H9 (cell line): Measurements from ENCODE around the gene RPL19. TPM values are rescaled to one million over a fixed set of nuclear protein-coding genes. Genes with fewer than 3 reads are reported as not detected.
A peak's percentile ranks its signal among the peaks of the same experiment; 100 is the strongest.

ENCODE experiments used
- DNase-seq: peaks from one replicate; pipeline ENCODE4 v3.0.0-alpha.2; 2017
- H2AFZ ChIP-seq: one replicate; pipeline ENCODE4 v1.6.1; 2013; ENCODE audit warnings: mild to moderate bottlenecking, low read length, control low read depth, moderate library complexity
- H2AK5ac ChIP-seq: 2 replicates; pipeline ENCODE4 v1.6.1; 2013; ENCODE audit warnings: low read length, control low read depth, mixed read lengths; ENCODE audit not compliant: insufficient read length
- H2BK120ac ChIP-seq: one replicate; pipeline ENCODE4 v1.6.1; 2013; ENCODE audit warnings: low read depth, mild to moderate bottlenecking, low read length, control low read depth, inconsistent platforms; ENCODE audit not compliant: poor library complexity, severe bottlenecking
- H2BK12ac ChIP-seq: 2 replicates; pipeline ENCODE4 v1.6.1; 2013; ENCODE audit warnings: low read length, control low read depth, mixed read lengths, low read depth; ENCODE audit not compliant: insufficient read length
- H2BK15ac ChIP-seq: 2 replicates; pipeline ENCODE4 v1.6.1; 2013; ENCODE audit warnings: low read depth, low read length, control low read depth
- H2BK20ac ChIP-seq: one replicate; pipeline ENCODE4 v1.6.1; 2013; ENCODE audit warnings: low read depth, mild to moderate bottlenecking, low read length, control low read depth, inconsistent platforms; ENCODE audit not compliant: poor library complexity, severe bottlenecking
- H2BK5ac ChIP-seq: 2 replicates; pipeline ENCODE4 v1.6.1; 2013; ENCODE audit warnings: low read length, control low read depth, mixed read lengths; ENCODE audit not compliant: insufficient read length
- H3K14ac ChIP-seq: 2 replicates; pipeline ENCODE4 v1.6.1; 2013; ENCODE audit warnings: low read length, control low read depth; ENCODE audit not compliant: insufficient read depth
- H3K18ac ChIP-seq: 2 replicates; pipeline ENCODE4 v1.6.1; 2013; ENCODE audit warnings: low read depth, mild to moderate bottlenecking, mixed read lengths, low read length, control low read depth; ENCODE audit not compliant: insufficient read length
- H3K23ac ChIP-seq: 2 replicates; pipeline ENCODE4 v1.6.1; 2013; ENCODE audit warnings: low read length, control low read depth, mixed read lengths, low read depth; ENCODE audit not compliant: insufficient read length
- H3K23me2 ChIP-seq: 2 replicates; pipeline ENCODE4 v1.6.1; 2013; ENCODE audit warnings: low read depth, mild to moderate bottlenecking, mixed read lengths, low read length, control low read depth; ENCODE audit not compliant: insufficient read length, poor library complexity, severe bottlenecking
- H3K27ac ChIP-seq: 2 replicates; pipeline ENCODE4 v1.5.1; 2013; ENCODE audit warnings: low read length, control low read depth, mixed read lengths, low read depth; ENCODE audit not compliant: insufficient read length
- H3K27me3 ChIP-seq: 2 replicates; pipeline ENCODE4 v1.6.1; 2013; ENCODE audit warnings: low read length, control low read depth, inconsistent platforms; ENCODE audit not compliant: insufficient read depth
- H3K4ac ChIP-seq: 2 replicates; pipeline ENCODE4 v1.6.1; 2013; ENCODE audit warnings: low read depth, mild to moderate bottlenecking, control low read depth, inconsistent platforms, low read length, moderate library complexity
- H3K4me1 ChIP-seq: 2 replicates; pipeline ENCODE4 v1.6.1; 2013; ENCODE audit warnings: low read length, control low read depth, inconsistent platforms; ENCODE audit not compliant: insufficient read depth
- H3K4me2 ChIP-seq: 2 replicates; pipeline ENCODE4 v1.6.1; 2013; ENCODE audit warnings: low read length, control low read depth, mixed read lengths; ENCODE audit not compliant: insufficient read length, insufficient read depth
- H3K56ac ChIP-seq: 2 replicates; pipeline ENCODE4 v1.6.1; 2013; ENCODE audit warnings: low read depth, mild to moderate bottlenecking, mixed read lengths, low read length, control low read depth; ENCODE audit not compliant: insufficient read length
- H3K79me1 ChIP-seq: 2 replicates; pipeline ENCODE4 v1.6.1; 2013; ENCODE audit warnings: low read depth, mild to moderate bottlenecking, moderate library complexity, low read length, control low read depth, inconsistent platforms; ENCODE audit not compliant: insufficient read depth, poor library complexity, severe bottlenecking
- H3K79me2 ChIP-seq: 2 replicates; pipeline ENCODE4 v1.6.1; 2013; ENCODE audit warnings: low read length, control low read depth, inconsistent platforms; ENCODE audit not compliant: insufficient read depth
- H3K9ac ChIP-seq: 2 replicates; pipeline ENCODE4 v1.6.1; 2013; ENCODE audit warnings: low read length, control low read depth, mixed read lengths; ENCODE audit not compliant: insufficient read length; ENCODE audit errors: extremely low read depth
- H3K9me3 ChIP-seq: one replicate; pipeline ENCODE4 v1.6.1; 2013; ENCODE audit warnings: low read depth, low read length, inconsistent platforms; ENCODE audit not compliant: control insufficient read depth
- H3T11ph ChIP-seq: one replicate; pipeline ENCODE4 v1.6.1; 2013; ENCODE audit warnings: mild to moderate bottlenecking, low read length, control low read depth, inconsistent platforms
- H4K20me1 ChIP-seq: one replicate; pipeline ENCODE4 v1.6.1; 2013; ENCODE audit not compliant: control insufficient read depth, insufficient read length, insufficient read depth
- H4K5ac ChIP-seq: 2 replicates; pipeline ENCODE4 v1.6.1; 2013; ENCODE audit warnings: low read depth, mild to moderate bottlenecking, mixed read lengths, low read length, control low read depth; ENCODE audit not compliant: insufficient read length
- H4K8ac ChIP-seq: replicated peaks from 2 replicates; pipeline ENCODE4 v1.6.1; 2013; ENCODE audit warnings: low read length, control low read depth, mixed read lengths, low read depth; ENCODE audit not compliant: insufficient read length
- H4K91ac ChIP-seq: 2 replicates; pipeline ENCODE4 v1.6.1; 2013; ENCODE audit warnings: low read depth, mild to moderate bottlenecking, moderate library complexity, mixed read lengths, low read length, control low read depth; ENCODE audit not compliant: insufficient read length
- H3K27ac Mint-ChIP-seq, 3 experiments: 2 replicates in 2 of 3; 3 replicates in 1 of 3; pipeline ENCODE4 v1.8.0; 2020 to 2021; ENCODE audit warnings: mixed read lengths in 3 of 3, mild to moderate bottlenecking in 1 of 3, moderate library complexity in 1 of 3
- H3K27me3 Mint-ChIP-seq: 2 replicates; pipeline ENCODE4 v1.8.0; 2021; ENCODE audit warnings: low read depth, mild to moderate bottlenecking, moderate library complexity, mixed read lengths
- H3K36me3 Mint-ChIP-seq, 3 experiments: 2 replicates in 2 of 3; 3 replicates in 1 of 3; pipeline ENCODE4 v1.8.0; 2020 to 2021; ENCODE audit warnings: low read depth in 3 of 3, mixed read lengths in 3 of 3; ENCODE audit not compliant: insufficient read depth in 1 of 3
- H3K4me1 Mint-ChIP-seq, 2 experiments: 2 replicates each; pipeline ENCODE4 v1.8.0; 2020; ENCODE audit warnings: mixed read lengths in 2 of 2
- H3K4me3 Mint-ChIP-seq, 2 experiments: 2 replicates in 1 of 2; 3 replicates in 1 of 2; pipeline ENCODE4 v1.8.0; 2020 to 2021; ENCODE audit warnings: mild to moderate bottlenecking in 2 of 2, mixed read lengths in 2 of 2, moderate library complexity in 1 of 2
- H3K9me3 Mint-ChIP-seq, 2 experiments: 2 replicates in 1 of 2; 3 replicates in 1 of 2; pipeline ENCODE4 v1.8.0; 2020; ENCODE audit warnings: mild to moderate bottlenecking in 2 of 2, mixed read lengths in 2 of 2, moderate library complexity in 1 of 2
- WGBS: extraction: QIAGEN DNeasy Blood & Tissue Kit; methylation state at CpG from one replicate; pipeline ENCODE4 v1.1.7; 2013; ENCODE audit warnings: missing lambda C conversion rate, low lambda C conversion rate, mixed read lengths; ENCODE audit not compliant: insufficient read length; ENCODE audit errors: extremely low coverage; 5-methylcytosine and 5-hydroxymethylcytosine counted together
- total RNA-seq: library from RNA; stranded (reverse); gene quantifications from 2 replicates; pipeline ENCODE4 v1.2.1, GENCODE V29; 2021
- TF ChIP-seq, protein P1 (sequence below): fragments of 200-600 bp; sonication (generic); conservative IDR thresholded peaks from 3 replicates; pipeline ENCODE4 v1.8.0; 2021; ENCODE audit warnings: antibody characterized with exemption, mild to moderate bottlenecking

The RPL19 gene
- total RNA-seq, 1 experiment from 2014 or later: 2,038 TPM

DNA sequence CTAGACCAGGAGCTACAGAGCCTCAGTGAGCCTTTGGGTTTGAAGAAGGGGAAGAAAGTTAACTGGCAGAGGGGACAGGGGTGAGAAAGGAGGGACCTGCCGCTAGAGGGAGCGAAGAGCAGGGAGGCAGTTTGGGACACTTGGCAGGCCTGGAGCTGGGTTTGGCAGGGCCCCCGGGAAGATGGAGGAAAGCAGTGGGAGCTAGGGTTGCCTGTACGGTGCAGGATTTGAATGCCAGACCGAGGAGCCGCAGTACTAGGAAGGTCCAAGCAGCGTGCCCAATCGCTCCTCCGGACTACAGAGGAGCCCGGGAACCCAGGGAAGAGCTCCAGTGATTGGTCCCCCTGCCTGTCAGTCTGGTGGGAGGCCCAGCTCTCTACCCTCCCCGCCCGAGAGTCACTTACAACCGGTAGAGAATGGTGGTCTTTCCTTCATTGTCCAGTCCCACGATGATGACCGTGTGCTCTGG is 35.4 kb upstream of the RPL19 start:
- TF ChIP-seq, protein P1, sequence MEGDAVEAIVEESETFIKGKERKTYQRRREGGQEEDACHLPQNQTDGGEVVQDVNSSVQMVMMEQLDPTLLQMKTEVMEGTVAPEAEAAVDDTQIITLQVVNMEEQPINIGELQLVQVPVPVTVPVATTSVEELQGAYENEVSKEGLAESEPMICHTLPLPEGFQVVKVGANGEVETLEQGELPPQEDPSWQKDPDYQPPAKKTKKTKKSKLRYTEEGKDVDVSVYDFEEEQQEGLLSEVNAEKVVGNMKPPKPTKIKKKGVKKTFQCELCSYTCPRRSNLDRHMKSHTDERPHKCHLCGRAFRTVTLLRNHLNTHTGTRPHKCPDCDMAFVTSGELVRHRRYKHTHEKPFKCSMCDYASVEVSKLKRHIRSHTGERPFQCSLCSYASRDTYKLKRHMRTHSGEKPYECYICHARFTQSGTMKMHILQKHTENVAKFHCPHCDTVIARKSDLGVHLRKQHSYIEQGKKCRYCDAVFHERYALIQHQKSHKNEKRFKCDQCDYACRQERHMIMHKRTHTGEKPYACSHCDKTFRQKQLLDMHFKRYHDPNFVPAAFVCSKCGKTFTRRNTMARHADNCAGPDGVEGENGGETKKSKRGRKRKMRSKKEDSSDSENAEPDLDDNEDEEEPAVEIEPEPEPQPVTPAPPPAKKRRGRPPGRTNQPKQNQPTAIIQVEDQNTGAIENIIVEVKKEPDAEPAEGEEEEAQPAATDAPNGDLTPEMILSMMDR: peak; percentile 85
- H3K27me3 Mint-ChIP-seq: peaks cover 32% of the 10 kb centered on the region
- peaks cover 3 to 8% (median 7%) of the 10 kb centered on the region in 3 experiments; a peak in 5 of 7 replicates for H3K36me3 Mint-ChIP-seq
- H3K27me3 ChIP-seq: peaks cover 10% of the 10 kb centered on the region; the same call in 1 of the 2 replicates
- H4K20me1 ChIP-seq: no peaks in the 10 kb centered on the region
- H2BK15ac ChIP-seq: no peak overlapping the region
- H3T11ph ChIP-seq: no peak overlapping the region
- no peak overlapping the region for H4K8ac ChIP-seq
- peak; percentile 99 for DNase-seq
- H3K18ac ChIP-seq: no peak overlapping the region
- H2BK12ac ChIP-seq: no peak overlapping the region
- peaks cover 4 to 8% of the 10 kb centered on the region in 2 experiments for H3K9me3 Mint-ChIP-seq
- H3K56ac ChIP-seq: no peak overlapping the region
- no peak overlapping the region for H4K5ac ChIP-seq
- H2BK5ac ChIP-seq: no peak overlapping the region
- peaks cover 24 to 25% of the 10 kb centered on the region in 2 experiments for H3K4me1 Mint-ChIP-seq
- H3K9me3 ChIP-seq: no peaks in the 10 kb centered on the region
- no peaks in the 10 kb centered on the region for H3K79me2 ChIP-seq
- H4K91ac ChIP-seq: no peak overlapping the region
- peak overlapping the region; percentile 82 for H3K4me2 ChIP-seq
- H3K4me1 ChIP-seq: no peaks in the 10 kb centered on the region
- H3K14ac ChIP-seq: no peak overlapping the region
- no CpG with 5 or more reads among the region's 15 CpGs for WGBS
- H3K9ac ChIP-seq: no peak overlapping the region
- no peak overlapping the region for H2BK20ac ChIP-seq
- H3K4ac ChIP-seq: no peak overlapping the region
- H2AFZ ChIP-seq: no peak overlapping the region
- H3K23me2 ChIP-seq: peaks cover 9% of the 10 kb centered on the region
- no peak overlapping the region for H3K23ac ChIP-seq
- H3K27ac Mint-ChIP-seq: no peak overlapping the region; a peak in 2 of 7 replicates
- no peak overlapping the region for H2BK120ac ChIP-seq
- H3K4me3 Mint-ChIP-seq: peak overlapping the region; percentile 82 to 96
- H2AK5ac ChIP-seq: no peak overlapping the region
- H3K27ac ChIP-seq: no peak overlapping the region
- H3K79me1 ChIP-seq: no peaks in the 10 kb centered on the region
